Measurements from ENCODE around the gene MXI1. TPM values are rescaled to one million over a fixed set of nuclear protein-coding genes. Genes with fewer than 3 reads are reported as not detected.

The MXI1 gene
- polyA plus RNA-seq, 4 donors = 46.9 to 55.2 (median 50.0) TPM

DNA sequence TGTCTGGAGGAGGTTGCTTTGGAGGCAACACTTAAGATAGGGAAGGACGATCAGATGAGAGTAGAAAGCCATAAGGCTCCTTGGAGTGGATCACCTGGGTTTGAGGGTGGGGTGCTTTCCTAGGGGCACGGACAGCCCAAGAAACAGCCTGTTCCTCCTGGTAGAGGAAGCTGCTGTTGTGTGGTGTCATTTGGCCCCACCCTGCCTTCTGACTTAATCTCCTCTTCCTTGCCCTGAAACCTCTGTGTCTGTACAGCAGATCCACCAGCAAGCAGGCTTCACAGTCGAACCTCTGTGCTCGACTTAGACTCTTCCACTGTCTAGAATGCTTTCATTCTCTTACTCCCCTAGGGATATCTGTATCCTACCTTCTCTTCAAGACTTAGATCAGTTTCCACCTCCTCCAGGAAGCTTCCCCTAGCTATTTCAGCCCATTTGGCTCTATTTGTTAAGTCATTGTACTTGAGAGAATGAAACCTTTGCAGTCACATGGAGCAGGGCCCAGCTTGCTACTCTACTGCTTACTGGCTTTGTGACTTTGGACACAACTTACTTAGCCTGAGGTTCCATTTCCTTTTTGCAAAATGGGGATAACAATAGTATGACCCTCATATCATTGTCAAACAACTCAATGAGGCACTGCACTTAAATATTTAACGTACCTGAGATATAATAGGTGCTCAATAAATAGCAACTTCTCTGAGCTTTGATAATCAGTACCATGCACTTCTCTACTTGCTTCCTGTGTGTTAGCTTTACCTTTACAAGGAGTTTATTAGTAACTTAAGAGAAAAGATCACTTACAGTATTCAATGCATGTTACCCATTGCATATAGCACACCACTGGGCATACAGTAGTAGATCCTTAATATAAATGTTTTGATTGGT, 5.0 kb downstream of the MXI1 start:
- no peak for DNase-seq (ENCODE audit: low read depth in 4 of 4, low spot score in 3 of 4)

DNA sequence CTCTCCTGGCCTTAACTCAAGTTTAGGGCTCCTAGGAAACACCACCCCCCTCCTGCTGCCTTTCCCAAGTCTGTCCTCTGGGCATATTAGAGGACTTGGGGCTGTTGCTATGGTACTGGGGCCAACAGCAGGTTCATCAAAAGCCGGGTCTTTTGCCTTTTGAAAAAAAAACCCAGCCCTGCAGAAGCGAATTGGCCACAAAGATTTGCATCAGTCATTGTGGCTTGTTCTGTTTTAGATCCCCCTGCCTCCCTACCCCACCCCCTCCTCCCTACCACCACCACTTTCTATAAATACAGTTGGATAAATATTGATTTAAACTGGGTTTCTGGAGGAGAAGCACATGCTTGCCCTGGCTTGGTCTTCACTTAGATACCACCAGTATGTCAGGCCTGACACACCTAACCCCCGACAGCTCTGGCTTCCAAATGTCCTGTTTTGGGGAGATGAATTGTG, 7.0 kb downstream of the MXI1 start:
- DNase-seq (ENCODE audit: low read depth in 4 of 4, low spot score in 3 of 4) = no peak

DNA sequence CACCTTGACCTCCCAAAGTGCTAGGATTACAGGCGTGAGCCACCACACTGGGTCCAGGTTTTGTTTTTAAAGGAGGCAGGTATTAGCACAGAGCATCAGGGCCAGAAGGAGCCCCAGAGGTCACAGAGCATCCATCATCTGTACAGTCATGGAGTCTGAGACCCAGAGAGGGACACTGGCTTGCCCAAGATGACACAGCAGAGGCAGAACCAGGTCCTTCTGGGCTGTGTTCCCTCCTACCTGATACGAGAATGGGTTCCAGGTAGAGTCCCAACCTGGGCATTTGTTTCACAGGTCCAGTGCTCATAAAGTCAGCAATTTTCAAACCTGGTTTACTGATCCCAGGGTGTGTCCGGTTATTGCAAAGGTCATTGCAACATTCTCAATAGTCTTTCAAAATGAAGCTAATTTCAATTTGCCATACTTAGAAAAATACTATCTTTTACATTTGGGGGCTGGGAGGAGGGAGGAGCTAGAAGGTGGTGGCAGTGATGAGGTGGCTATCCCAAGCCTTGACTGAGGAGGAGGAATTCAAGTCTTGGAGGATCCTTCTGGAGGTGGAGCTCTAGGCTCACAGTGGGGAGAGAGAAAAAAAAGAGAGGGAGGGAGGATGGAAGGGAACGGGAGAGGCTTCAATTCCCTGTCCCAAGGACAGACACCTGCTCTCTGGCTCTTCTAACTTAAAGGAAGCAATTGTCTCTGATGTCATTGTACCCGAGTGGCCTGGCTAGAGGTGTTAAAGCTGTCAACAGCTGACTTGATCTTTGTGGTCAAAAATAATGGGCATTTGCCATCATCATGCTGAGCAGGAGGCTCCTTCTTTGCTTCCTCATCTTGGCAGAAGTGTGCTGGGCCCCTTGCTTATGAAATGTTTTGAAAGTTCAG, 8.1 kb downstream of the MXI1 start:
- DNase-seq (ENCODE audit: low read depth in 4 of 4, low spot score in 3 of 4) = no peak

DNA sequence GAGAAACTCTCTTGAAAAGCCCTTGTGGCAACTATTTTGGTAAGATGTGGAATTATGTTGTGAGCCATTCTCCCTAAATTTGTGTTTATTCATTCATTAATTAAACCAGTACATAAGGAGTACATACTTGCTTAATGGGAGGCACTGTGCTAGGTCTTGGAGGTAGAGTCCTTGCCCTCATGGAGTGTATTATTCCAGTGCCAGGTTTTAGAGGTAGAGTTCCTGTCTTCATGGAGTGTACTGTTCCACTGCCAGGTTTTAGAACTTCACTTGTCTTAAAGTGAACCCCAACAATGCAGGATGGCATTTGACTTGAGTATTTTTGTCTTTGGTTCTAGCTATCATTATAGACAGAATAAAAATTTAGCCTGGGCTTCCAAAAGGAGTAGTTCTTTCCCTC, 8.8 kb downstream of the MXI1 start:
- no peak for DNase-seq (ENCODE audit: low read depth in 4 of 4, low spot score in 3 of 4)

DNA sequence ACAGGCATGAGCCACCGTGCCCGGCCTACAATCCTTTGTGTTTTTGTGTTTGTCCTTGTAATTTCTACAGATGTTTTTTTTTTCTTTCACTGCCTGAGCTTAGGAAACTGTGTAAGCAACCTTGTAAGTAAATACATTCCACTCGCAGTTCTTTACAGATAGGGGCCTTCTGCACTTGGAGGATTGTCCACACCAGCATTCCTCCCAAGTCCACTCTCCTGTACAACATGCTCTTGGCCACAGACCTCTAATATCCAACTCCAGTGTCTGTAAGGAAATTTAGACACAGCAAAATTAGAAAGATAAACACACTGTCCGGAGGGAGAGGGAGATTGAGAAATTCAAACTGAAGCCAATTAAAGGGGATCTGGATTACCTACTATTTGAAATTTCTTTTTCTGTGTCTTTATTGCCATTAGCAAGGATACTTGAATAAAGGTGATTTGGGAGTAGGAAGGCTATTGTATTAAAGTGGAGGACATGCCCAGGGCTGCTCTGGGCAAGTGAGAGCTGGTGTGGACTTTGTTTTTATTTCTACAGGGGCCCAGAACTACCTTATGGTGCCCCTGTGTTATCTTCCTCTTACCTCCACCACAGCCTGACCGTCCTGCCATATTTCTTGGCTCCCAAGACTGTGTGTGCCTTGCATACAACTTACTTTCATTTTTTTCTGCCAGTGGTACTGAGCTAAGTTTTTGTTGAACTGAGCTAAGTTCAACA, 9.7 kb downstream of the MXI1 start:
- DNase-seq (ENCODE audit: low read depth in 4 of 4, low spot score in 3 of 4) = no peak

DNA sequence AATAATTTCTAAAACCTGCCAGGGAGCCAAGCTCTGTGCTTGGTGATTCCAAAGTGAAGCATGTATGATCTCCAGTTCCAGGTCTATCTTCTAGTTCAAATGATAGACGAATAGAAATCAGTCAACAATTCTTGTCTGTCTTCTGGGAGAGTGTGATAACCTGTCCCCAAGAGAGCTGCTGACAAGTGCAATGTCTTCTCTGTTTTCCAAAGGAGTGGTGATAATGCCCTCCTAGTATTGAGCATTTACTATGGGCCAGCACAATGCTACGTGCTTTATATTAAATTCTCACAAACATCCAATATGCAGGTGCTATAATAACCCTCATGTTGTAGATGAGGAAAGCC, 10.2 kb downstream of the MXI1 start:
- DNase-seq (ENCODE audit: low read depth in 4 of 4, low spot score in 3 of 4) = no peak

DNA sequence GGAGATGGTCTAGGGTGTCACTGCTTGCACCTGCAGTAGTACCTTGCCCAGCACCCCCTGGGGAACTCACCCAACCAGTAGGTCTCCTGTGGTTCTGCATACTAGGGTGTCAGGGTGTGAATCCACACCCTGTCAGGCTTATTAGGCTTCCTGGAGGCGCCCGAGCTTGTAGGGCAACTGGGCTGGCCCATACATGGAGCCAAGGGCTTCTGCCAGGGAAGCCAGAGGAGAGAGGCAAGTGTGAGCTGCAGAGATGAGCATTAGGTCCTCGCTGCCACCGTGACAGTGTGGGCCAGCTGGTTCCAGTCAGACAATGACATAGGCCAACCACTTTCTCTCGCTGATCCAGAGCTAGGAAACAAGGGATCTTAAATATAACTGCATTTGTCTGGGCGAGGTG, 11.2 kb downstream of the MXI1 start:
- DNase-seq (ENCODE audit: low read depth in 4 of 4, low spot score in 3 of 4) = no peak

DNA sequence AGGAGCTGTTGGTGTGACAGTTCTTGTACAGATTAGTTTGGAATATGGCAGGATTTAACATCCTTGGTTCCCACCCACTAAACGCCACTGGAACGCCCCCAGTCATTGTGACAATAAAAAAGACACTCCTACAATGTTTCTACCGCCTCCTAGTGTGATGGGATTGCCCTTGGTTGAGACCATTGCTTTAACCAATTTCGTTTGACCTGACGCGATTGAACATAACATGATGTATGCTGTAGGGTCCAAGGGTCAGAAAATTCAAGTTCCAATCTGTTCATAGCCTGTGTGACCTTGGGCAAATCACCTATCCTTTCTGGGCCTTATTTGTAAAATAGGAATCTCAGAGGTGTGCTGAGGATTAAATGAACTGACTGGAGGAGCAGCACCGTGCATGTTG, 12.5 kb downstream of the MXI1 start:
- no peak for DNase-seq (ENCODE audit: low read depth in 4 of 4, low spot score in 3 of 4)

DNA sequence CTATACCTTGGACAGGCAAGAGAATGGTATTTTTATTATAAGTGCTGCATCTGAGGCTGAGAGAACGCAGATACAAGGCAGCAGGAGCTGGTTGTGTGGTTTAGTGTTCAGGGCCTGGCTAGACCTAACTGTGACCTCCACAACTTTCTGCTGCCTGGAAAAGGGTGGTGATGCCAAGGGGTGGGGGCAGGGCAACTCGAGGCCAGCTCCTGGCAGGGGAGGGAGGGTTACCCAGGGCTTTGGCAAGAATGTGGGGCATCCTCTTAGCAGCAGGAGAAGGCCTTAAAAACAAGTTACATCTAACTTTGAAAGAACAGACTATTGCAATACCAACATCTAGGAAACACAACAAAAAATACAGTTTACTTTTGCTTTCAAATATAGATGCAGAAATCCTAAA, 13.0 kb downstream of the MXI1 start:
- no peak for DNase-seq (ENCODE audit: low read depth in 4 of 4, low spot score in 3 of 4)

DNA sequence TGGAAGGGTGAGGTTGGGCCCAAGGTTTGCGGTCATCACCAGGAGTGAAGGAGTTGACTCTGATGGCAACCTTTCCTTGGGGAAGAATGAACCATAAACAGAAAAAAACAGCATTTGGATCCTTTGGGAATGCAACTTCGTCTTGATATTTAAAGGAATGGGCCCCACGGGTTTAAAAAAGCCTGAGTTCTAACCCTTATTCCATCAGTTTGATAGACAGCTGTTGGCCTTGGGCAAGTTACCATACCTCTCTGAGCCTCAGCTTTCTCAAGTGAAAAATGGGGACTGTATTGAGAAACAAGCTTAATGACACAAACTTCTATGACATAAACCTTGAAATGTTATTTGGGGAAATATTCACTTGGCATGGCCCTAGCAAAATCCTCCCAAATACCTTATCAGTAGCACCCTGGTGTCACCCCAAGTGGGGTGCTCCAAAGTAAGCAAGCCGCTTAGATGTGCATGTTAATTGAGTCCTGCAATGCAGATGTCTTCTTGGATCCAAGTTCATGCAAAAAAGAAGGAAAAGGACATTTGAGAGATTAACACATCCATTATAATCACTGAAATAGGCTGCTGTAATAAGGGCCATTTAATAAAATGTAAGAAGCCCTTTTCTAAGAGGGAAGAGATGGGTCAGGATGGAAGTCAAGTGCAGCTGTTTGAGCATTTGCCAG, 13.8 kb downstream of the MXI1 start:
- no peak for DNase-seq (ENCODE audit: low read depth in 4 of 4, low spot score in 3 of 4)

DNA sequence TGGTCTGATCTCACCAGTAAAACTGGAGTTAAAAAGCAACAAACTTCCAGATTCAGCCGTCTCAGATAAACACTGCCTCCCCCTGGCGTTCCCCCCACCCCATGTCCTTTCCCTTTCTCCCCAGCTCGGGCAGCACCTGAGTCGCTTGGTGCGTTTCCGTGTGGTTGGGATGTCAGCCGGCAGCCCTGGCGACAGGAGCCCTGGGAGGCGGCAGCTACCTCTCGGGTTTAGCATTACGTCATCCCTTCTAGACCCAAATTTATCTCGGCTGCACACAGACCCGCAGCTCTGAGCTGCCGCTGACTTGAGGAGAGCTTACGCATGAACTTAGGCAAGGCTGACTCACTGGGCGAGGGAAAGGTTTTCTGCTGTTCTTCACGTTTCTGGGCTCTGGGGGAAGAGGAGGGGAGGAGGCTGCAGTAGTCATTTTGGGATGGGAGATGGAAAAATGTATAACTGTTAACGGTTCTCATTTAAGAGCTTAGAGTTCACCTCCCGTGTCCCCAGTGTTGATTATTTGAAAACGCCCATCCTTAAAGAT, 14.4 kb downstream of the MXI1 start:
- DNase-seq (ENCODE audit: low read depth in 4 of 4, low spot score in 3 of 4) = peak in 2 of 4 donors; percentile 50 to 55

DNA sequence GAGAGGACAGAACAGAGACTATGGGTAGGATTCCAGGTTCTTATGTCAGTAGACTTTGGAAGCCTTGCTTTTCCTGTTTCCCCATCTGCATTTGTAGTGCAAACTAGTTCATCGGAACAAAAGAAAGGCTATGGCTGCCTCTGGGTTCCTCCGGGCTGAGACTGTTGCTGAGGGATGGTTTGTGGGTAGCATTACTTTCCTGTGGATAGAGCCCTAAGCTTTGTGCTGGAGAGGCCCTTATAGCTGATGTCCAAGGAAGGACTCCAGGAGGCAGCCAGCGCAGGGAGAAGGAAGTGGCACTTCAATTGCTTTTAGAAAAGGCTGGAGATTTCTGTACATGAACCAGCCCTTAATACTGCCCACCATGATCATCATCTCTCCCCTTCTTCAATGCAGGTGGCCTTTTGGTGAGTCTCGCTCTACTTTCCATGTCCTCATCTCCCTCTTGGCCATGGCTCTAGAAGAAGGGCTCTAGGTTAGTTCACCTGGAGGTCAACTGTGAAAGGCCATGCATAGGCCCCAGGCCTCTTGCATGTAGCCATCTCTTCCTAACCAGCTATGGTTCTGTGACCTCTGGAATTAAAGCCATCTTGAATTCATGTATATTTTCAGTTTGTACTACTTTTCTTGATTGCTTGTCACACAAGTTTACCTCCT, 15.4 kb downstream of the MXI1 start:
- no peak for DNase-seq (ENCODE audit: low read depth in 4 of 4, low spot score in 3 of 4)

DNA sequence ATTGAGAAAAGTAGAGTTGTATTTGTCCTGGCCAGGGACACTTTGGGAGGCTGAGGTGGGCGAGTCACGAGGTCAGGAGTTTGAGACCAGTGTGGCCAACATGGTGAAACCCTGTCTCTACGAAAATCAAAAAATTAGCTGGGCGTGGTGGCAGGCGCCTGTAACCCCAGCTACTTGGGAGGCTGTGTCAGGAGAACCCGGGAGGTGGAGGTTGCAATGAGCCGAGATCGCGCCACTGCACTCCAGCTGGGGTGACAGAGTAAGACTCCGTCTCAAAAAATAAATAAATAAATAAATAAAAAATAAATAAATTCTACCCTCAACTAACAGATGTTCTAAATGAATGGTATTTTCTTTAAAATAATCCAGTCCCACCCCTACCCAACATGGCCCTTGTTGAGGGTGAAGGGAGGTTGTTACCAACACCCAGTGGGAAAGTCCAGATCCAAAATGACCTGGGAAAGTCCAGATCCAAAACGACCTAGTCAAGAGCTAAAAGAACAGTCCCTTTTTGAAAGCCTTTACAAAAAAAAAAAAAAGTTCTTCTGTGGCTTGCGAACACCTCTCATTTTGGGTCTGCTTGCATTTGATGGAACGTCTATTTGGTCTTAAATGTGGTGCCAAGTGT, 16.0 kb downstream of the MXI1 start:
- DNase-seq (ENCODE audit: low read depth in 4 of 4, low spot score in 3 of 4) = no peak

DNA sequence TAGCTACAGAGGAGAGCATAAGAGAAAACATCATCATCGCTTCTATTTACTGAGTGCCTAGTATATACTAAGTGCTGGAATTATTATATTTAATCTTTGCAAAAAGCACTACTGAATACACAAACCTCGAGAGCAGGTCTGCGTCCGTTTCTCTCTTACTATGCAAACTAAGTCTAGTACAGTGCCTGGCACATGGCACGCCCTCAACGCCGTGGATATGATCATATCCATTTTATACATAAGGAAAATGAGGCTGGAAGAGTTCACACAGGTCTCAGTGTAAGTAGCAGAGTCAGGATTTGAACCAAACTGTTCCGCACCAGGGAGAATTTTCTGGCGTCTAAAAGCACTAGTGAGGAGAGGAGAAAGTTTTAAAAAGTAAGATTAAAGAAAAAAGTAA, 17.6 kb downstream of the MXI1 start:
- no peak for DNase-seq (ENCODE audit: low read depth in 4 of 4, low spot score in 3 of 4)

DNA sequence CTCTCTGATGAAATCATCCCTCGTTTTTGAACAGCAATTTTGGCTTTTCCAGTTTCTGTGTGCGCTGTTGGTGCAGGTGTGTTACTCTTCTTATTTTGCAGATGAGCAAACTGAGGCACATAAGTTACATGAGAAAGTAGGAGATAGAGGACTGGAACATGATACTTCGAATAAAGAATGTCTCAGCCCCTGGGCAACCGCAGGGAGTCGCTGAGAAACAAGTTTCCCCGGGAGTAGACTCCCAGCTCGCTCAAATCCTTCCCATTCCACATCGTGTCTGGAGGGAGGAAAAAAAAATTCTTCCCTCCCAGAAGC, 18.0 kb downstream of the MXI1 start:
- DNase-seq (ENCODE audit: low read depth in 4 of 4, low spot score in 3 of 4) = no peak

DNA sequence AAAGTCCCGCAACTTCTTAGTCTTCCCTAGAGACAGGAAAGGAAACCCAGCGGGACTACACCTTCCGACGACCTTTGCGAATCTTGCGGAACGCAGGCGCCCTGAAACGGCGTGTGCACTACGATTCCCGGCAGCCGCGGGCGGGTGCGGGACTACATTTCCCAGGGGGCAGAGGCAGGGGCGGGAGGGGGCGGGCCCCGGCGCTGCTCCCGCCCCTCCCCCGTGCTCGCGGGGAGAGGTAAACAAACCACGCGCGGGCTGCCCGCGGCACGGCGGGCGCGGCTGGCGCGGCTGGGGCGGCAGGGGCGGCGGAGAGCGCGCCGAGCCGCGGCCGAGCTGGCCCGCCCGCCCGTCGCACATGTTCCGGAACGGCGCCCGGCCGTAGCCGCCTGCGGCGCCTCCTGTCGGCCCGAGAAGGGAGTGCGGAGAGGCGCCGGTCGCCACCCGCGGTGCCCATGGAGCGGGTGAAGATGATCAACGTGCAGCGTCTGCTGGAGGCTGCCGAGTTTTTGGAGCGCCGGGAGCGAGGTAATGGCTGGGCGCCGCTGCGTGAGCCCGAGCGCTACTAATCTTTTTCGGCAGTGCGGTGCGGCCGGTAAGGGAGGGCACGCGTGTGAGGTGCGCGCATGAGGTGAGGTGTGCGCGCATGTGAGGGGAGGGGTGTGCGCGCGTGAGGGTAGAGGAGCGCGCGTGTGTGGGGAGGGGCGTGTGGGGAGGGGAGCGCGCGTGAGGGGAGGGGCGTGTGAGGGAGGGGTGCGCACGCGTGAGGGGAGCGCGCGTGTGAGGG, 18.5 kb downstream of the MXI1 start:
- peak; percentile 86 to 90 (median 88) for DNase-seq (ENCODE audit: low read depth in 4 of 4, low spot score in 3 of 4)

DNA sequence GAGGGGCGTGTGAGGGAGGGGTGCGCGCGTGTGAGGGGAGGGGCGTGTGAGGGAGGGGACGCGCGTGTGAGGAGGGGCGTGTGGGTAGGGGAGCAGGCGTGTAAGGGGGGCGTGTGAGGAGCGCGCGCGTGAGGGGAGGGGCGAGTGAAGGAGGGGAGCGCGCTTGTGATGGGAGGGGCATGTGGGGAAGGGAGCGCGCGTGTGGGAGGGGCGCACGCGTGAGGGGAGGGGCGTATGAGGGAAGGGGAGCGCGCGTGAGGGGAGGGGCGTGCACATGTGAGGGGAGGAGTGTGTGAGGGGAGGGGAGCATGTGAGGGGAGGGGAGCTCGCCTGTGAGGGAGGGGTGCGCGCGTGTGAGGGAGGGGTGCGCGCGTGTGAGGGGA, 19.1 kb downstream of the MXI1 start:
- peak in 3 of 4 donors; percentile 86 to 88 (median 88) for DNase-seq (ENCODE audit: low read depth in 4 of 4, low spot score in 3 of 4)

DNA sequence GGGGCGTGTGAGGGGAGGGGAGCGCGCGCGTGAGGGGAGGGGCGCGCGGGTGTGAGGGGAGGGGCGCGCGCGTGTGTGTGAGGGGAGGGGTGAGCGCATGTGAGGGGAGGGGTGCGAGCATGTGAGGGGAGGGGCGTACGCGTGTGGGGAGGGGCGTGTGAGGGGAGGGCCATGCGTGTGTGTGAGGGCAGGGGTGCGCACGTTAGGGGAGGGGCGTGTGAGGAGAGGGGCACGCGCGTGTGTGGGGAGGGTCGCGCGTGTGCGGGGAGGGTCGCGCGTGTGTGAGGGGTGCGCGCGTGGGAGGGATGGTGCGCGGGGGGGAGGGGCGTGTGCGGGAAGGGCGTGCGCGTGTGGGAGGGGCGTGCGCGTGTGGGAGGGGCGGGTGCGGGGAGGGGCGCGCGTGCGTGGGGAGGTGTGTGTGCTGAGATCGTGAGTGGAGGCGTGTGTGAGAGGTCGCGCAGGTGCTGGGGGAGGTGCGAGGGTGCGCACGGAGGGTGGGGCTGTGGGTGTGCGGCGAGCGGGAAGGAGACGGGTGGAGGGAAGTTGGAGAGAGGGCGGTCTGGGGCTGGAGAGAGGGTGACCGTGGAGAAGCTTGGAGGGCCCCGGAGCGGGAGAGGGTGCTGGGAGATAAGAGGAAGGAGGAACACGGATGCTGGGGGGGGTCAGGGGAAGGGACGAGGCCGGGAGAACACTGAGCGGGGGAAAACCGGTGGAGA, 19.7 kb downstream of the MXI1 start:
- DNase-seq (ENCODE audit: low read depth in 4 of 4, low spot score in 3 of 4) = peak in 1 of 4 donors; percentile 72

Data from right renal pelvis (tissue), 4 donors.